Spleen (tissue), 7 donors: ENCODE results near the gene SRGAP3.

Experiments
- CTCF ChIP-seq, 11 experiments: fragments of 200-600 bp in 7 of 11; fragments of 450-650 bp in 4 of 11; sonication (generic) in 4 of 11; IDR thresholded peaks in 8 of 11; conservative IDR thresholded peaks in 3 of 11; 1 replicate in 7 of 11; 2 replicates in 4 of 11; pipeline versions ENCODE4 v1.4.0 to v1.8.0; 2016 to 2021; ENCODE audit warnings: antibody characterized with exemption in 11 of 11, inconsistent platforms in 4 of 11, mild to moderate bottlenecking in 1 of 11
- POLR2A ChIP-seq, 3 donors: fragments of 450-650 bp; IDR thresholded peaks; one replicate each; pipeline ENCODE4 v1.5.1; 2017; ENCODE audit warnings: antibody characterized with exemption in 3 of 3, mild to moderate bottlenecking in 1 of 3
- donor health status: DM: no; HTN: no; CAD: no; lungs with moderate emphysema.
- donor health status: DM: no; HTN: no; CAD: no.
- donor health status: DM: no; HTN: no; CAD: no.

GRCh38 chr3:9238276-9238675 is 11.2 kb downstream of the SRGAP3 start:
- TF ChIP-seq CTCF (IDR thresholded peaks at IDR 0.05 in 8 of 11, conservative IDR thresholded peaks at IDR 0.05 in 3 of 11) (no peak), POLR2A (IDR thresholded peaks at IDR 0.05) (no peak)
